GM21447 (cell line): ENCODE data around the gene ARMH3.

Experiments
- ATAC-seq: cut with Tn5 transposase; IDR thresholded peaks from one replicate; pipeline ENCODE4 v1.9.1; 2021; ENCODE audit not compliant: unreplicated experiment

ARMH3 gene

GRCh38 chr10:101897633-101898032, 158.3 kb downstream of the ARMH3 start:
- ATAC-seq = no peak

GRCh38 chr10:101896225-101896877, 159.6 kb downstream of the ARMH3 start:
- ATAC-seq = no peak

- no peak for ATAC-seq
These were observed 160.2 kb downstream of the ARMH3 start for GRCh38 chr10:101895781-101896180.

- no peak for ATAC-seq
These were observed 161.2 kb downstream of the ARMH3 start for GRCh38 chr10:101894742-101895141.

- no peak for ATAC-seq
These were observed 161.7 kb downstream of the ARMH3 start for GRCh38 chr10:101894266-101894665.

- no peak for ATAC-seq
These were observed 162.4 kb downstream of the ARMH3 start for GRCh38 chr10:101893510-101894120.

- ATAC-seq = no peak
These were observed 163.1 kb downstream of the ARMH3 start for GRCh38 chr10:101892782-101893391.

GRCh38 chr10:101889256-101890210, 166.4 kb downstream of the ARMH3 start:
- ATAC-seq = peak; percentile 61

GRCh38 chr10:101888251-101888949, 167.6 kb downstream of the ARMH3 start:
- no peak for ATAC-seq

- no peak for ATAC-seq
These were observed 168.2 kb downstream of the ARMH3 start for GRCh38 chr10:101887775-101888174.

- no peak for ATAC-seq
These were observed 169.3 kb downstream of the ARMH3 start for GRCh38 chr10:101886521-101887312.

- no peak for ATAC-seq
These were observed 174.8 kb downstream of the ARMH3 start for GRCh38 chr10:101881036-101881774.

GRCh38 chr10:101880232-101880573, 175.8 kb downstream of the ARMH3 start:
- no peak for ATAC-seq

- no peak for ATAC-seq
These were observed 176.3 kb downstream of the ARMH3 start for GRCh38 chr10:101879456-101880231.

GRCh38 chr10:101878869-101879268, 177.1 kb downstream of the ARMH3 start:
- ATAC-seq = no peak

- no peak for ATAC-seq
These were observed 180.8 kb downstream of the ARMH3 start for GRCh38 chr10:101875068-101875688.

GRCh38 chr10:101874252-101874651, 181.7 kb downstream of the ARMH3 start:
- ATAC-seq = no peak

GRCh38 chr10:101867931-101868330, 188.0 kb downstream of the ARMH3 start:
- no peak for ATAC-seq
